ENCODE data around the gene KLRC1.
"Not testable (repeated sequence)": the region's sequence is repeated elsewhere in the genome, so short reads cannot be mapped to it uniquely, and the experiment has no call there.

The KLRC1 gene

DNA sequence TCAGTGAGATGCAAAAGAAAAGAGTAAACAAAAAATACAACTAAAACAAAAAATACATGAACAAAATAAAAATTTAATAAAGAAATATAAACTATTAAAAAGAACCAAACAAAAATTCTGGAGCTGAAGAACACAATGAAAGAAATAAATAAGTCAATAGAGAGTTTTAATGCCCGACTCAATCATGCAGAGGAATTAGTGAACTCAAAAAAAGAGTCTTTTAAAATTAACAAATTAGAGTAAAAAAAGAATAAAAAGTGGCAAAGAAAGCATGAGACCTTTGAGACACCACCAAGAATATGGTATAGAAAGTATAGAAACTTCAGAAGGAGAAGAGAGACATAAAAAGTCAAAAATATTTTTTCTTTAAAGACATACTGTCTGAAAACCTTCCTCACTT is 2.6 kb upstream of the KLRC1 start:
- H3K9me3 ChIP-seq (ENCODE audit: control insufficient read depth, low read depth, low read length): no peaks in the 10 kb centered on the region
- H3K4me3 ChIP-seq (ENCODE audit: low read length): no peak overlapping the region
- H3K4me1 ChIP-seq (ENCODE audit: control insufficient read depth, low read depth, low read length): peaks cover 3% of the 10 kb centered on the region
- no peak overlapping the region for H3K27ac ChIP-seq (ENCODE audit: low read length)
- H3K36me3 ChIP-seq (ENCODE audit: control insufficient read depth, low read depth, low read length): no peaks in the 10 kb centered on the region
- no peak overlapping the region for H3K9ac ChIP-seq (ENCODE audit: low read length)
- no peaks in the 10 kb centered on the region for H3K27me3 ChIP-seq (ENCODE audit: control insufficient read depth, insufficient read depth, low read length)

DNA sequence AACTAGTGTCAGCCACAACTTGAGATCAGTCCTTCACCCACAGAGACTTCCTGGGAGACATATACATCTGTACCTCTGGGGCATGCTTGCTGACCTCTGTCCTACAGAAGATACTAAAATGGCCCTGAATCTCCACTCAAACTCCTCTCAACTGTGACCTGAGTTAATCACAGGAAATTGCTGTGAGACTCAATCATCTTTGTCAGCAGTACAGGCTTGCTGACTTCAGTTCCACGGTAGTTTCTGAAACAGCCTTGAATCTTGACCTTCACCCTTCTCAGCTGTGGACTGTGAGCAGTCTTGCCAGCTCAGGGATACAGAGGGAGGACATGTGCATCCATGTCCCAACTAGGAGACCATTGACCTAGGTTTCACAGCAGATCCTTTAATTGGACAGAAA is 1.4 kb upstream of the KLRC1 start:
- Histone ChIP-seq H3K9ac (ENCODE audit: low read length) (no peak overlapping the region), H3K9me3 (ENCODE audit: control insufficient read depth, low read depth, low read length) (no peaks in the 10 kb centered on the region), H3K27me3 (ENCODE audit: control insufficient read depth, insufficient read depth, low read length) (no peaks in the 10 kb centered on the region), H3K4me1 (ENCODE audit: control insufficient read depth, low read depth, low read length) (peaks cover 3% of the 10 kb centered on the region), H3K27ac (ENCODE audit: low read length) (no peak overlapping the region), H3K4me3 (ENCODE audit: low read length) (no peak overlapping the region), H3K36me3 (ENCODE audit: control insufficient read depth, low read depth, low read length) (no peaks in the 10 kb centered on the region)

DNA sequence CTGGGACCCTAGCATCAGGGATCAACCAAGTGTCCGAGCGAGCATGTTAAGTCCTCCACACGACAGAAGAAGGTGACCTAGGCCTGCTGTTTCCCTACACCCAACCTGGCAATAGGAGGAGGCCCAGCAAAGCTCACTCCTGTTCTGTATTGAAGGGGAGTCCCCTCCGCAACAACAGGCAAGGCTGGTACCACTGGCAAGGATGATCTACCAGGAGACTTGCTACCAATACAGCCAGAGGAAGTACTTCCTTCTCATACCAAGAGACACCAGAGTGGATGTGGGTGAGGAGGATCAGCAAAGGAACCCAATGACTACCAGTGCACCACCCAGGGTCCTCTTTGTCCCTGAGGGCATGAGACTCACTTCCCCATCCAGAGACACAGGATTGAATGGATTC is 4.9 kb downstream of the KLRC1 start:
- no peaks in the 10 kb centered on the region for H3K27me3 ChIP-seq (ENCODE audit: control insufficient read depth, insufficient read depth, low read length)
- H3K9ac ChIP-seq (ENCODE audit: low read length): no peak overlapping the region
- no peaks in the 10 kb centered on the region for H3K36me3 ChIP-seq (ENCODE audit: control insufficient read depth, low read depth, low read length)
- no peaks in the 10 kb centered on the region for H3K9me3 ChIP-seq (ENCODE audit: control insufficient read depth, low read depth, low read length)
- no peak overlapping the region for H3K4me3 ChIP-seq (ENCODE audit: low read length)
- no peak overlapping the region for H3K27ac ChIP-seq (ENCODE audit: low read length)
- H3K4me1 ChIP-seq (ENCODE audit: control insufficient read depth, low read depth, low read length): no peaks in the 10 kb centered on the region

DNA sequence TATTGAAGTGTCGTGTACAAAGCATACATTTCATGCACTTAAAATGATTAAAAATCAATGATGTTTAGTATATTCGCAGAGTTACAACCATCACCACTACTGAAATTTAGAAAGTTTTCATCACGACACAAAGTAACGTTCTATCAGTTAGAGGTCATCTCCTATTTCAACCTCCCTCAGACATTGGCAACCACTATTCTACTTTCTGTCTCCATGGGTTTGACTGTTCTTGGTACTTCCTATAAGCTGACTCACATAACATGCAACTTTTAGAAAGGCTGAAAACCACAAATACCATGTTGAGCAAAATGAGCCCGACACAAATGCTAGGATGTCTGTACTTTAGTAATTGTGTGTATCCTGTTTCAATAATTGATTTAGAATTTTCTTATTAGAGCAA is 7.1 kb downstream of the KLRC1 start:
- not testable (repeated sequence) for H3K27ac ChIP-seq (ENCODE audit: low read length); H3K4me1 ChIP-seq (ENCODE audit: control insufficient read depth, low read depth, low read length); H3K9ac ChIP-seq (ENCODE audit: low read length); H3K27me3 ChIP-seq (ENCODE audit: control insufficient read depth, insufficient read depth, low read length); H3K36me3 ChIP-seq (ENCODE audit: control insufficient read depth, low read depth, low read length); H3K4me3 ChIP-seq (ENCODE audit: low read length); H3K9me3 ChIP-seq (ENCODE audit: control insufficient read depth, low read depth, low read length)

DNA sequence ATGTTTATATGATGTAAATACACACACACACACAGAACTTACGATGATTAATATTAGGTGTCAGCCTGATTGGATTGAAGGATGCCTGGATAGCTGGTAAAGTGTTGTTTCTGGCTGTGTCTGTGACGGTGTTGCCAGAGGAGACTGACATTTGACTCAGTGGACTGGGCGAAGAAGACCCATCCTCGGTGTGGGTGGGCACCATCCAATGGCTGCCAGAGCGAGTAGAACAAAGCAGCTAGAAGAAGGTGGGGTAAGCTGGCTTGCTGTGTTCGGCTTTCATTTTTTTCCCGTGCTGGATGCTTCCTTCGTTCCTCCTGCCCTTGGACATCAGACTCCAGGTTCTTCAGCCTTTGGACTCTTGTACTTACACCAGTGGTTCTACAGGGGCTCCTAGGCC is 12.0 kb downstream of the KLRC1 start:
- not testable (repeated sequence) for H3K4me3 ChIP-seq (ENCODE audit: low read length); H3K9ac ChIP-seq (ENCODE audit: low read length); H3K27me3 ChIP-seq (ENCODE audit: control insufficient read depth, insufficient read depth, low read length); H3K9me3 ChIP-seq (ENCODE audit: control insufficient read depth, low read depth, low read length); H3K27ac ChIP-seq (ENCODE audit: low read length); H3K4me1 ChIP-seq (ENCODE audit: control insufficient read depth, low read depth, low read length); H3K36me3 ChIP-seq (ENCODE audit: control insufficient read depth, low read depth, low read length)

DNA sequence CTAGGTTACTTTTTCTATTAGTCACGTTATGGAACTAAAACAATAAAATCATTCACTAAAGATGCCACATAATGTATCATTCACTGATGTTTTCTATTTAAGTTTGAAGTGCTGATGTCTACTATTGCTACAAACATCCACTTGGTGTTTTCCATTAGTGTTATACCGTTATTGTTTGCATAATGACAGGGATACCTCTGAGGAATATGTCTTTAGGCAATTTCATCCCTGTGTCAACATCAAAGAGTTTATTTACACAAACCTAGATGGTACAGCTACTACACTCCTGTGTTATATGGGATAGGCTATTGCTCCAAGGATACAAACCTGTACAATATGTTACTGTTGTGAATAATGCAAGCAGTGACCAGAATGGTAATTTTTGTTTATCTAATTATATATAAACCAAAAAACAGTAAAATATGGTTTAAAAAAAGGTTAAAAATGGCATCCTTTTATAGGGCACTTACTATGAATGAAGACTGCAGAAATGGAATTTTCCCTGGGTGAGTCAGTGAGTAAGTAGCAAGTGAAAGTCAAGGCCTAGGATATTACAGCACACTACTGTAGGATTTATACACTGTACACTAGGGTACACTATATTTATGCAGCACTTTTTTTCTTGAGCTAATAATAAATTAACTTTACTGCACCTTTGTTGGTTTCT is 13.4 kb downstream of the KLRC1 start:
- not testable (repeated sequence) for H3K9me3 ChIP-seq (ENCODE audit: control insufficient read depth, low read depth, low read length); H3K4me3 ChIP-seq (ENCODE audit: low read length); H3K4me1 ChIP-seq (ENCODE audit: control insufficient read depth, low read depth, low read length)

DNA sequence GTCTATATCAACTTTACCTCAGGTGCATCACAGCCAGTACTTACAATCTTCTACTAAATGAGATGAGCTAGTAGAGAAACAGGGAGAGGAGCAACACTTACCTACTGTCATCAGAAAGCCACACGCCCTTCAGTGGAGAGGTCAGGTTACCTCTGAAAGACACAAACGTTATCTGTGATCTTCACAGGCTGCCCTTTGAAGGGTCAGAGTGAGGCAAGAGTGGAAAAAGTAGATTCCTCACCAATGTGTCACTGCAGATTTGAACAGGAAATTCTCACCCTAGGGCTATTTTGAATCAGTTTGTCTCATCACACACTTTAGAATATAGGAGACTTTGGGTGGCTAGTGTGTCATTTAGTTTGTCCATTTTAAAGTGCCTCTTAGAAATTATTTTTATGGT is 15.6 kb downstream of the KLRC1 start:
- H3K36me3 ChIP-seq (ENCODE audit: control insufficient read depth, low read depth, low read length); H3K27me3 ChIP-seq (ENCODE audit: control insufficient read depth, insufficient read depth, low read length); H3K9me3 ChIP-seq (ENCODE audit: control insufficient read depth, low read depth, low read length); H3K9ac ChIP-seq (ENCODE audit: low read length); H3K4me1 ChIP-seq (ENCODE audit: control insufficient read depth, low read depth, low read length); H3K27ac ChIP-seq (ENCODE audit: low read length); H3K4me3 ChIP-seq (ENCODE audit: low read length): not testable (repeated sequence)

More for the DNA sequence above, 13.4 kb downstream of the KLRC1 start:
- not testable (repeated sequence) for H3K27ac ChIP-seq (ENCODE audit: low read length); H3K9ac ChIP-seq (ENCODE audit: low read length); H3K36me3 ChIP-seq (ENCODE audit: control insufficient read depth, low read depth, low read length); H3K27me3 ChIP-seq (ENCODE audit: control insufficient read depth, insufficient read depth, low read length)

DNA sequence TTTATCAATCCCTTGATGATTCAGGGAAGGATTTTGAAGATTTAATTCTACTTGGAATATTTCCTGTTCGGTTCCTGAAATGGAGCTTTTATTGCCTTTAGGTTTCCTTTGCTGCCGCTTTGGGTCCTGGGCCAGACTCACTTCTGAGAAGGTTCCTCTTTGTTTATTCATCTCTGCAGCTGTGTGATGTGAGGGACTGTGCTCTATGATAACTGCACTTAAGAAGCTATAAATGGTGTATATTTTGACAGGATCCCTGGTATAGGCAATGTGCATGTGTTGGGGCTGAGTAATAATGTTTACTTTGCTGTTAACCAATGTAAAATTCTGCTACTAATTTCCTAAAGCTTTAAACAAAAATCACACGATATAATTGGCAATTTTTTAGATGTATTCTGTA is 17.4 kb downstream of the KLRC1 start, which contains the start of gene KLRC2:
Gene KLRC2 (minus strand): TSS at position 195 of the 400 bp plus-strand sequence. CDS start 24 bp downstream, at position 171.
- not testable (repeated sequence) for H3K36me3 ChIP-seq (ENCODE audit: control insufficient read depth, low read depth, low read length); H3K9ac ChIP-seq (ENCODE audit: low read length); H3K4me1 ChIP-seq (ENCODE audit: control insufficient read depth, low read depth, low read length); H3K27ac ChIP-seq (ENCODE audit: low read length); H3K4me3 ChIP-seq (ENCODE audit: low read length); H3K27me3 ChIP-seq (ENCODE audit: control insufficient read depth, insufficient read depth, low read length); H3K9me3 ChIP-seq (ENCODE audit: control insufficient read depth, low read depth, low read length)

DNA sequence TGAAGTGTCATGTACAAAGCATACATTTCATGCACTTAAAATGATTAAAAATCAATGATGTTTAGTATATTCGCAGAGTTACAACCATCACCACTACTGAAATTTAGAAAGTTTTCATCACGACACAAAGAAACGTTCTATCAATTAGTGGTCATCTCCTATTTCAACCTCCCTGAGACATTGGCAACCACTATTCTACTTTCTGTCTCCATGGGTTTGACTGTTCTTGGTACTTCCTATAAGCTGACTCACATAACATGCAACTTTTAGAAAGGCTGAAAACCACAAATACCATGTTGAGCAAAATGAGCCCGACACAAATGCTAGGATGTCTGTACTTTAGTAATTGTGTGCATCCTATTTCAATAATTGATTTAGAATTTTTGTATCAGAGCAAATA is 22.6 kb downstream of the KLRC1 start:
- not testable (repeated sequence) for H3K36me3 ChIP-seq (ENCODE audit: control insufficient read depth, low read depth, low read length); H3K27me3 ChIP-seq (ENCODE audit: control insufficient read depth, insufficient read depth, low read length); H3K27ac ChIP-seq (ENCODE audit: low read length); H3K9ac ChIP-seq (ENCODE audit: low read length); H3K4me1 ChIP-seq (ENCODE audit: control insufficient read depth, low read depth, low read length); H3K9me3 ChIP-seq (ENCODE audit: control insufficient read depth, low read depth, low read length); H3K4me3 ChIP-seq (ENCODE audit: low read length)

DNA sequence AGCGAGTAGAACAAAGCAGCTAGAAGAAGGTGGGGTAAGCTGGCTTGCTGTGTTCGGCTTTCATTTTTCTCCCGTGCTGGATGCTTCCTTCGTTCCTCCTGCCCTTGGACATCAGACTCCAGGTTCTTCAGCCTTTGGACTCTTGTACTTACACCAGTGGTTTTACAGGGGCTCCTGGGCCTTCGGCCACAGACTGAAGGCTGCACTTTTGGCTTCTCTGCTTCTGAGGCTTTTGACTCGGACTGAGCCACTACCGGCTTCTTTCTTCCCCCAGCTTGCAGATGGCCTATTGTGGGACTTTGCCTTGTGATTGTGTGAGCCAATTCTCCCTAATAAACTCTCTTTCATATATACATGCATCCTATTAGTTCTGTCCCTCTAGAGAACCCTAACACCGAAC is 27.2 kb downstream of the KLRC1 start:
- not testable (repeated sequence) for H3K36me3 ChIP-seq (ENCODE audit: control insufficient read depth, low read depth, low read length); H3K27me3 ChIP-seq (ENCODE audit: control insufficient read depth, insufficient read depth, low read length); H3K4me3 ChIP-seq (ENCODE audit: low read length); H3K4me1 ChIP-seq (ENCODE audit: control insufficient read depth, low read depth, low read length); H3K27ac ChIP-seq (ENCODE audit: low read length); H3K9me3 ChIP-seq (ENCODE audit: control insufficient read depth, low read depth, low read length); H3K9ac ChIP-seq (ENCODE audit: low read length)

DNA sequence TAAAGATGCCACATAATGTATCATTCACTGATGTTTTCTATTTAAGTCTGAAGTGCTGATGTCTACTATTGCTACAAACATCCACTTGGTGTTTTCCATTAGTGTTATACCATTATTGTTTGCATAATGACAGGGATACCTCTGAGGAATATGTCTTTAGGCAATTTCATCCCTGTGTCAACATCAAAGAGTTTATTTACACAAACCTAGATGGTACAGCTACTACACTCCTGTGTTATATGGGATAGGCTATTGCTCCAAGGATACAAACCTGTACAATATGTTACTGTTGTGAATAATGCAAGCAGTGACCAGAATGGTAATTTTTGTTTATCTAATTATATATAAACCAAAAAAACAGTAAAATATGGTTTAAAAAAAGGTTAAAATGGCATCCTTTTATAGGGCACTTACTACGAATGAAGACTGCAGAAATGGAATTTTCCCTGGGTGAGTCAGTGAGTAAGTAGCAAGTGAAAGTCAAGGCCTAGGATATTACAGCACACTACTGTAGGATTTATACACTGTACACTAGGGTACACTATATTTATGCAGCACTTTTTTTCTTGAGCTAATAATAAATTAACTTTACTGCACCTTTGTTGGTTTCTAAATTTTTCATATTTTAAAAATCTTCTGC is 28.8 kb downstream of the KLRC1 start:
- not testable (repeated sequence) for H3K27me3 ChIP-seq (ENCODE audit: control insufficient read depth, insufficient read depth, low read length); H3K27ac ChIP-seq (ENCODE audit: low read length); H3K36me3 ChIP-seq (ENCODE audit: control insufficient read depth, low read depth, low read length); H3K9me3 ChIP-seq (ENCODE audit: control insufficient read depth, low read depth, low read length); H3K4me1 ChIP-seq (ENCODE audit: control insufficient read depth, low read depth, low read length); H3K4me3 ChIP-seq (ENCODE audit: low read length); H3K9ac ChIP-seq (ENCODE audit: low read length)

DNA sequence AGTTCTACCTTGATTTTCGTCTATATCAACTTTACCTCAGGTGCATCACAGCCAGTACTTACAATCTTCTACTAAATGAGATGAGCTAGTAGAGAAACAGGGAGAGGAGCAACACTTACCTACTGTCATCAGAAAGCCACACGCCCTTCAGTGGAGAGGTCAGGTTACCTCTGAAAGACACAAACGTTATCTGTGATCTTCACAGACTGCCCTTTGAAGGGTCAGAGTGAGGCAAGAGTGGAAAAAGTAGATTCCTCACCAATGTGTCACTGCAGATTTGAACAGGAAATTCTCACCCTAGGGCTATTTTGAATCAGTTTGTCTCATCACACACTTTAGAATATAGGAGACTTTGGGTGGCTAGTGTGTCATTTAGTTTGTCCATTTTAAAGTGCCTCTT is 31.0 kb downstream of the KLRC1 start:
- H3K36me3 ChIP-seq (ENCODE audit: control insufficient read depth, low read depth, low read length); H3K9me3 ChIP-seq (ENCODE audit: control insufficient read depth, low read depth, low read length); H3K27me3 ChIP-seq (ENCODE audit: control insufficient read depth, insufficient read depth, low read length); H3K4me3 ChIP-seq (ENCODE audit: low read length); H3K4me1 ChIP-seq (ENCODE audit: control insufficient read depth, low read depth, low read length); H3K9ac ChIP-seq (ENCODE audit: low read length); H3K27ac ChIP-seq (ENCODE audit: low read length): not testable (repeated sequence)

Measured in iPS-18a (cell line).